T-helper 2 cell treated with Interferon-gamma antibody and Interleukin-4, amounts not matched to agents 5 μg/mL and 100 μg/mL, for 36 hours (primary cell): ENCODE measurements around the gene ANKRD11.
A peak's percentile ranks its signal among the peaks of the same experiment; 100 is the strongest.
"Not testable (repeated sequence)": the region's sequence is repeated elsewhere in the genome, so short reads cannot be mapped to it uniquely, and the experiment has no call there.

Experiments used
- DNase-seq: peaks from one replicate; pipeline ENCODE4 v3.0.0; 2021; ENCODE audit warnings: low spot score
- H3K27ac Mint-ChIP-seq: one replicate; pipeline ENCODE4 v1.8.0; 2021; ENCODE audit warnings: mild to moderate bottlenecking, mixed read lengths
- H3K27me3 Mint-ChIP-seq: one replicate; pipeline ENCODE4 v1.8.0; 2021; ENCODE audit warnings: low read depth, mixed read lengths
- H3K36me3 Mint-ChIP-seq: one replicate; pipeline ENCODE4 v1.8.0; 2021; ENCODE audit warnings: low read depth, mixed read lengths
- H3K4me1 Mint-ChIP-seq: one replicate; pipeline ENCODE4 v1.8.0; 2021; ENCODE audit warnings: low read depth, mixed read lengths
- H3K4me3 Mint-ChIP-seq: one replicate; pipeline ENCODE4 v1.8.0; 2022; ENCODE audit warnings: mild to moderate bottlenecking, moderate library complexity, mixed read lengths
- H3K9me3 Mint-ChIP-seq: one replicate; pipeline ENCODE4 v1.8.0; 2021; ENCODE audit warnings: mixed read lengths

Gene ANKRD11

GRCh38 chr16:89257757-89258465, 232.4 kb downstream of the ANKRD11 start:
- H3K4me3 Mint-ChIP-seq: peak overlapping the region; percentile 72
- H3K9me3 Mint-ChIP-seq: no peaks in the 10 kb centered on the region
- DNase-seq: no peak
- peak overlapping the region; percentile 59 for H3K27ac Mint-ChIP-seq
- H3K27me3 Mint-ChIP-seq: peaks cover 32% of the 10 kb centered on the region
- H3K4me1 Mint-ChIP-seq: peaks cover 18% of the 10 kb centered on the region
- peaks cover 7% of the 10 kb centered on the region for H3K36me3 Mint-ChIP-seq

- no peak for DNase-seq
- no peaks in the 10 kb centered on the region for H3K9me3 Mint-ChIP-seq
- H3K4me1 Mint-ChIP-seq: peaks cover 18% of the 10 kb centered on the region
Observed at GRCh38 chr16:89257281-89257731, 233.1 kb downstream of the ANKRD11 start.

GRCh38 chr16:89256651-89257254, 233.6 kb downstream of the ANKRD11 start:
- H3K4me1 Mint-ChIP-seq: peaks cover 17% of the 10 kb centered on the region
- H3K27me3 Mint-ChIP-seq: peaks cover 32% of the 10 kb centered on the region
- H3K27ac Mint-ChIP-seq: peak overlapping the region; percentile 26
- H3K9me3 Mint-ChIP-seq: no peaks in the 10 kb centered on the region
- H3K36me3 Mint-ChIP-seq: peaks cover 7% of the 10 kb centered on the region
- peak overlapping the region; percentile 72 for H3K4me3 Mint-ChIP-seq
- DNase-seq: peak; percentile 85

More at GRCh38 chr16:89257281-89257731, 233.1 kb downstream of the ANKRD11 start:
- Mint-ChIP-seq H3K36me3 (peaks cover 7% of the 10 kb centered on the region), H3K27me3 (peaks cover 32% of the 10 kb centered on the region), H3K4me3 (peak overlapping the region; percentile 72), H3K27ac (peak overlapping the region; percentile 41)

- Mint-ChIP-seq H3K4me1 (peaks cover 14% of the 10 kb centered on the region), H3K27me3 (peaks cover 25% of the 10 kb centered on the region), H3K4me3 (no peak overlapping the region), H3K27ac (no peak overlapping the region), H3K9me3 (peaks cover 9% of the 10 kb centered on the region), H3K36me3 (peaks cover 9% of the 10 kb centered on the region)
- no peak for DNase-seq
Observed at GRCh38 chr16:89253548-89254287, 236.6 kb downstream of the ANKRD11 start.

GRCh38 chr16:89248196-89248982, 242.0 kb downstream of the ANKRD11 start:
- Mint-ChIP-seq H3K27ac (no peak overlapping the region), H3K9me3 (peaks cover 9% of the 10 kb centered on the region), H3K4me3 (peak overlapping the region; percentile 56), H3K36me3 (peaks cover 2% of the 10 kb centered on the region), H3K27me3 (no peaks in the 10 kb centered on the region), H3K4me1 (peaks cover 5% of the 10 kb centered on the region)
- DNase-seq: no peak

- not testable (repeated sequence) for H3K9me3 Mint-ChIP-seq, H3K36me3 Mint-ChIP-seq
Observed at GRCh38 chr16:89247734-89248075, 242.7 kb downstream of the ANKRD11 start.

GRCh38 chr16:89246903-89247733, 243.2 kb downstream of the ANKRD11 start:
- no peaks in the 10 kb centered on the region for H3K27me3 Mint-ChIP-seq
- peaks cover 2% of the 10 kb centered on the region for H3K36me3 Mint-ChIP-seq
- H3K4me3 Mint-ChIP-seq: peak overlapping the region; percentile 67
- DNase-seq: peak; percentile 86
- peak overlapping the region; percentile 36 for H3K27ac Mint-ChIP-seq
- peaks cover 5% of the 10 kb centered on the region for H3K4me1 Mint-ChIP-seq
- H3K9me3 Mint-ChIP-seq: peaks cover 9% of the 10 kb centered on the region

More at GRCh38 chr16:89247734-89248075, 242.7 kb downstream of the ANKRD11 start:
- DNase-seq, H3K27ac Mint-ChIP-seq, H3K27me3 Mint-ChIP-seq, H3K4me1 Mint-ChIP-seq: not testable (repeated sequence)
- peak overlapping the region; percentile 56 for H3K4me3 Mint-ChIP-seq

GRCh38 chr16:89246383-89246902, 243.9 kb downstream of the ANKRD11 start:
- H3K4me3 Mint-ChIP-seq: peak overlapping the region; percentile 67
- H3K4me1 Mint-ChIP-seq: peaks cover 3% of the 10 kb centered on the region
- no peak overlapping the region for H3K27ac Mint-ChIP-seq
- H3K36me3 Mint-ChIP-seq: peaks cover 2% of the 10 kb centered on the region
- no peak for DNase-seq
- H3K9me3 Mint-ChIP-seq: peaks cover 9% of the 10 kb centered on the region
- H3K27me3 Mint-ChIP-seq: no peaks in the 10 kb centered on the region

GRCh38 chr16:89244754-89245153, 245.6 kb downstream of the ANKRD11 start:
- H3K9me3 Mint-ChIP-seq: peaks cover under 1% of the 10 kb centered on the region
- H3K4me1 Mint-ChIP-seq: peaks cover 6% of the 10 kb centered on the region
- no peaks in the 10 kb centered on the region for H3K36me3 Mint-ChIP-seq
- no peak overlapping the region for H3K4me3 Mint-ChIP-seq
- H3K27me3 Mint-ChIP-seq: no peaks in the 10 kb centered on the region
- H3K27ac Mint-ChIP-seq: no peak overlapping the region
- DNase-seq: no peak

GRCh38 chr16:89244264-89244663, 246.1 kb downstream of the ANKRD11 start:
- H3K4me1 Mint-ChIP-seq, H3K9me3 Mint-ChIP-seq, H3K27me3 Mint-ChIP-seq, H3K27ac Mint-ChIP-seq, H3K36me3 Mint-ChIP-seq, H3K4me3 Mint-ChIP-seq, DNase-seq: not testable (repeated sequence)

GRCh38 chr16:89243664-89244063, 246.7 kb downstream of the ANKRD11 start:
- no peak overlapping the region for H3K27ac Mint-ChIP-seq
- H3K4me1 Mint-ChIP-seq: peaks cover 6% of the 10 kb centered on the region
- no peak overlapping the region for H3K4me3 Mint-ChIP-seq
- H3K9me3 Mint-ChIP-seq: no peaks in the 10 kb centered on the region
- DNase-seq: no peak
- no peaks in the 10 kb centered on the region for H3K36me3 Mint-ChIP-seq
- H3K27me3 Mint-ChIP-seq: no peaks in the 10 kb centered on the region

- Mint-ChIP-seq H3K4me1 (peaks cover 6% of the 10 kb centered on the region), H3K36me3 (no peaks in the 10 kb centered on the region), H3K27me3 (no peaks in the 10 kb centered on the region), H3K4me3 (peak overlapping the region; percentile 15), H3K27ac (peak overlapping the region; percentile 57), H3K9me3 (no peaks in the 10 kb centered on the region)
- no peak for DNase-seq
Observed at GRCh38 chr16:89242795-89243200, 247.6 kb downstream of the ANKRD11 start.
